Astrocyte (in vitro differentiated cells and primary cell): ENCODE measurements around the gene RABEP2.

ENCODE experiments used
- EZH2 ChIP-seq: IDR thresholded peaks from 2 replicates; pipeline ENCODE4 v1.6.1; 2012; ENCODE audit warnings: mild to moderate bottlenecking, low read length, inconsistent platforms; ENCODE audit not compliant: insufficient read depth
- TF ChIP-seq, protein P1 (sequence below): IDR thresholded peaks from 2 replicates; pipeline ENCODE4 v1.5.1; 2011; ENCODE audit warnings: low read depth, mild to moderate bottlenecking, inconsistent platforms, low read length, moderate library complexity; ENCODE audit not compliant: insufficient read depth

GRCh38 chr16:28874406-28874805 is 50.6 kb downstream of the RABEP2 start:
- TF ChIP-seq, protein P1, sequence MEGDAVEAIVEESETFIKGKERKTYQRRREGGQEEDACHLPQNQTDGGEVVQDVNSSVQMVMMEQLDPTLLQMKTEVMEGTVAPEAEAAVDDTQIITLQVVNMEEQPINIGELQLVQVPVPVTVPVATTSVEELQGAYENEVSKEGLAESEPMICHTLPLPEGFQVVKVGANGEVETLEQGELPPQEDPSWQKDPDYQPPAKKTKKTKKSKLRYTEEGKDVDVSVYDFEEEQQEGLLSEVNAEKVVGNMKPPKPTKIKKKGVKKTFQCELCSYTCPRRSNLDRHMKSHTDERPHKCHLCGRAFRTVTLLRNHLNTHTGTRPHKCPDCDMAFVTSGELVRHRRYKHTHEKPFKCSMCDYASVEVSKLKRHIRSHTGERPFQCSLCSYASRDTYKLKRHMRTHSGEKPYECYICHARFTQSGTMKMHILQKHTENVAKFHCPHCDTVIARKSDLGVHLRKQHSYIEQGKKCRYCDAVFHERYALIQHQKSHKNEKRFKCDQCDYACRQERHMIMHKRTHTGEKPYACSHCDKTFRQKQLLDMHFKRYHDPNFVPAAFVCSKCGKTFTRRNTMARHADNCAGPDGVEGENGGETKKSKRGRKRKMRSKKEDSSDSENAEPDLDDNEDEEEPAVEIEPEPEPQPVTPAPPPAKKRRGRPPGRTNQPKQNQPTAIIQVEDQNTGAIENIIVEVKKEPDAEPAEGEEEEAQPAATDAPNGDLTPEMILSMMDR = no peak
- no peak for TF ChIP-seq EZH2
